SJCRH30 (cell line): ENCODE results near the gene MTX2. TPM values are rescaled to one million over a fixed set of nuclear protein-coding genes. Genes with fewer than 3 reads are reported as not detected.
A peak's percentile ranks its signal among the peaks of the same experiment; 100 is the strongest.

Experiments
- DNase-seq, 2 experiments: peaks; one replicate each; pipeline ENCODE4 v3.0.0-alpha.2; 2015 to 2020
- H3K27ac ChIP-seq: fragments of 250-450 bp; sonication (Bioruptor Pico); 2 replicates; pipeline ENCODE4 v1.5.1; 2020; ENCODE audit warnings: mild to moderate bottlenecking, moderate library complexity
- H3K27me3 ChIP-seq: fragments of 250-450 bp; sonication (Bioruptor Pico); 2 replicates; pipeline ENCODE4 v1.5.1; 2020; ENCODE audit warnings: mild to moderate bottlenecking, moderate library complexity
- H3K36me3 ChIP-seq: fragments of 250-450 bp; sonication (Bioruptor Pico); 2 replicates; pipeline ENCODE4 v1.5.1; 2020; ENCODE audit warnings: mild to moderate bottlenecking, moderate library complexity
- H3K4me1 ChIP-seq: fragments of 250-450 bp; sonication (Bioruptor Pico); 2 replicates; pipeline ENCODE4 v1.5.1; 2020; ENCODE audit warnings: mild to moderate bottlenecking, moderate library complexity
- H3K4me3 ChIP-seq: fragments of 250-450 bp; sonication (Bioruptor Pico); 2 replicates; pipeline ENCODE4 v1.5.1; 2020; ENCODE audit warnings: mild to moderate bottlenecking, moderate library complexity
- H3K9me3 ChIP-seq: fragments of 250-450 bp; sonication (Bioruptor Pico); replicated peaks from 2 replicates; pipeline ENCODE4 v1.5.1; 2020; ENCODE audit warnings: mild to moderate bottlenecking, moderate library complexity
- total RNA-seq: library from RNA; depleted of rRNA; stranded (reverse); fragments of >200 nt; shearing (Covaris generic); gene quantifications from 2 replicates; pipeline ENCODE4 v1.2.3, GENCODE V29; 2014; rRNA removed

Gene MTX2
- total RNA-seq, 1 experiment from 2014 or later, result 39.3 TPM

GRCh38 chr2:176380341-176380740 lies 111.1 kb downstream of the MTX2 start:
- H3K27ac ChIP-seq, result no peak overlapping the region
- no peaks in the 10 kb centered on the region for H3K9me3 ChIP-seq
- no peaks in the 10 kb centered on the region for H3K4me1 ChIP-seq
- H3K4me3 ChIP-seq, result no peak overlapping the region
- no peaks in the 10 kb centered on the region for H3K36me3 ChIP-seq
- DNase-seq, result peak; percentile 4 to 32
- no peaks in the 10 kb centered on the region for H3K27me3 ChIP-seq

DNA sequence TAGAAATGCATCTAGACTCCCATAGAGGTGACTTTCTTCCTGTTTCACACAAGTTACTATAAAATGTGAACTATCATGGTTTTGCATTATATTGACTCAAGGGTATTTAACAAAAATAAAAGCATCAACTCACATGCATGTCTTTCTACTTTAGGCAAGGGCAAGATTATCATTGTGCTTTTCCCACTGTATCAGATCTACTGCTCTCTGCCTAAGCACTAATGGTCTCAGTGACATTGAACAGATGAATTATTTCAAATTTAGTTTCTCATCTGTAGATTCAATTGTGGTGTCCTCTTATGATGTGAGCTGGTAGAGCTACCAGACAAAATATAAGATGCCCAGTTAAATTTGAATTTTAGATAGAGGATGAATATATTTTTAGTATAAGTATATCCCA lies 113.9 kb downstream of the MTX2 start:
- no peak for DNase-seq

DNA sequence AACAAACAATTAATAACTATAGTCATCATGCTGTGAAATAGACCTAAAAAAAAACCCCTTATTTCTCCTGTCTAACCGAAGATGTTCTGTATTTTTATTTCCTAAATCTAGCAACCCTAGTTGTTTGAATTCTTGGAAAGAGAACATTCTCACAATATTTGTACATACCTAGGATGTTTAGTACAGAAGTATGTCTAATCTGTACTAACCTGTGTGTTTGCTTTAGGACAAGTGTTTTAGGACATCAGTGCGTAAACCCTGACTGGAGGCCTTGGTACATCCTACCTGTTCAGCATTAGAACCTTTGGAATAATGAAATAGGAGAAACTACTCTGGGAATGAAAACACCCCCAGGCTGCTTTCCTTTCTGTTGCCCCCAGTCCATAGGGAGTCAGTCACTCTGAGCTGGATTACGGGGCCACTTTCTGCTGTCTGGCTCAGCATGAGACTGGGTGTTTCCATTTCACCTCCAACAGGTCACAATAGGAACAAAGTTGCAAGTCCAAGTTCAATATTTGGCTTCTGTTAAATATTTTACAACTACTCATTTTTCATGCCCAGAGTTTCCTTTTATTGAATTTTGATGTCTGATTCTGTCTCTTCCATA lies 114.7 kb downstream of the MTX2 start:
- Histone ChIP-seq H3K9me3 (no peaks in the 10 kb centered on the region), H3K36me3 (no peaks in the 10 kb centered on the region), H3K4me1 (peaks cover 6% of the 10 kb centered on the region), H3K4me3 (no peak overlapping the region), H3K27me3 (no peaks in the 10 kb centered on the region), H3K27ac (no peak overlapping the region)
- DNase-seq, result no peak

More for the DNA sequence above, 113.9 kb downstream of the MTX2 start:
- Histone ChIP-seq H3K9me3 (no peaks in the 10 kb centered on the region), H3K27me3 (no peaks in the 10 kb centered on the region), H3K4me3 (no peak overlapping the region), H3K36me3 (no peaks in the 10 kb centered on the region), H3K4me1 (no peaks in the 10 kb centered on the region), H3K27ac (no peak overlapping the region)

DNA sequence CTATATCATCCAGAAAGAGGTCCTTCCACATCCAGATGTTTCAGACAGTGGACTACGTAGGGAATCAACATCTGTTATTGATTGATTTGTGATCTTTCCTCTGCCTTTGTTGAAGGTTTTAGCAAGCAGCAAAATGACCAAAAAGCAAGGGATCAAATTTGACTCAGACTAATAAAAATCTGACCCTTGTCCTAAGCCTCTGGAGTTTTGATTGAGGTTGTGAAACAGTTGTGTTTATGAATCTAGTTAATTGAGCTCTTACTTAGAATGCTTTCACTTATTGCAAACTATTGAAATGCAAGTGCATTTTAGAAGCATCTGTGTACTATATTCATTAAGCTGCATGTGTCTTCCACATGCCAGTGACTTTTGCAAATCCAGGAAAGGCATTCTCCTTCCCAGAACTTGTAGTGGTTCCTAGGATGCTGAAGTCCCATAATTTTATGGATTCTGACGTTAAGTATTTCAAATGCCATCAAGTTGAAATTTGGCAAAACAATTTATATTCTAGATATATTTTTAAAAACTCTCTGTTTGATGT lies 116.0 kb downstream of the MTX2 start:
- H3K36me3 ChIP-seq, result no peaks in the 10 kb centered on the region
- no peaks in the 10 kb centered on the region for H3K27me3 ChIP-seq
- no peaks in the 10 kb centered on the region for H3K9me3 ChIP-seq
- peaks cover 12% of the 10 kb centered on the region for H3K4me1 ChIP-seq
- DNase-seq, result no peak
- no peak overlapping the region for H3K27ac ChIP-seq
- no peak overlapping the region for H3K4me3 ChIP-seq

GRCh38 chr2:176385838-176386237 lies 116.6 kb downstream of the MTX2 start:
- no peaks in the 10 kb centered on the region for H3K9me3 ChIP-seq
- no peak for DNase-seq
- no peaks in the 10 kb centered on the region for H3K36me3 ChIP-seq
- peaks cover 12% of the 10 kb centered on the region for H3K4me1 ChIP-seq
- no peak overlapping the region for H3K4me3 ChIP-seq
- H3K27me3 ChIP-seq, result no peaks in the 10 kb centered on the region
- H3K27ac ChIP-seq, result no peak overlapping the region

Other genes starting within 250 kb of the MTX2 start
- gene EVX2, start 185.5 kb upstream of the MTX2 start, total RNA-seq, result not detected in 2 replicates
- 11.0 and 13.6 TPM in 2 replicates for gene HOXD13, start 176.7 kb upstream of the MTX2 start, total RNA-seq
- 0.10 TPM in 1 of 2 replicates, not detected in the other for gene HOXD12, start 169.6 kb upstream of the MTX2 start, total RNA-seq
- gene HOXD11, start 162.2 kb upstream of the MTX2 start, total RNA-seq, result 3.1 and 3.7 TPM in 2 replicates
- gene HOXD10, start 152.7 kb upstream of the MTX2 start, total RNA-seq, result 1.3 and 2.2 TPM in 2 replicates
- 3.9 and 4.4 TPM in 2 replicates for gene HOXD9, start 146.7 kb upstream of the MTX2 start, total RNA-seq
- gene HOXD8, start 139.7 kb upstream of the MTX2 start, total RNA-seq, result 8.6 and 9.9 TPM in 2 replicates
- gene HOXD4, start 117.9 kb upstream of the MTX2 start, total RNA-seq, result not detected in 2 replicates
- gene HOXD3, start 112.1 kb upstream of the MTX2 start, total RNA-seq, result not detected in 2 replicates
- gene HOXD1, start 80.8 kb upstream of the MTX2 start, total RNA-seq, result 0.06 TPM in 1 of 2 replicates, not detected in the other